ENCODE results near the gene INSC. TPM values are rescaled to one million over a fixed set of nuclear protein-coding genes. Genes with fewer than 3 reads are reported as not detected.

The INSC gene
- total RNA-seq, 2 donors from 2014 or later, result 0.22 TPM; not detected in 1

GRCh38 chr11:15118431-15118830 is 3.7 kb downstream of the INSC start:
- no peak overlapping the region for H3K27ac Mint-ChIP-seq
- H3K4me3 Mint-ChIP-seq, result no peak overlapping the region
- peaks cover 5% of the 10 kb centered on the region for H3K4me1 Mint-ChIP-seq
- no peaks in the 10 kb centered on the region for H3K9me3 ChIP-seq (ENCODE audit: control insufficient read depth, low read length, poor library complexity, severe bottlenecking)
- ATAC-seq, result no peak
- DNase-seq, result no peak
- H3K27me3 Mint-ChIP-seq, result peaks cover 45% of the 10 kb centered on the region
- peaks cover 15% of the 10 kb centered on the region for H3K36me3 Mint-ChIP-seq (ENCODE audit: low read depth)

GRCh38 chr11:15119352-15119751 is 4.6 kb downstream of the INSC start:
- DNase-seq (no peak), ATAC-seq (no peak)
- Mint-ChIP-seq H3K36me3 (ENCODE audit: low read depth) (peaks cover 15% of the 10 kb centered on the region), H3K4me3 (no peak overlapping the region), H3K4me1 (no peaks in the 10 kb centered on the region), H3K27me3 (peaks cover 46% of the 10 kb centered on the region), H3K27ac (no peak overlapping the region)
- H3K9me3 ChIP-seq (ENCODE audit: control insufficient read depth, low read length, poor library complexity, severe bottlenecking), result no peaks in the 10 kb centered on the region

DNA sequence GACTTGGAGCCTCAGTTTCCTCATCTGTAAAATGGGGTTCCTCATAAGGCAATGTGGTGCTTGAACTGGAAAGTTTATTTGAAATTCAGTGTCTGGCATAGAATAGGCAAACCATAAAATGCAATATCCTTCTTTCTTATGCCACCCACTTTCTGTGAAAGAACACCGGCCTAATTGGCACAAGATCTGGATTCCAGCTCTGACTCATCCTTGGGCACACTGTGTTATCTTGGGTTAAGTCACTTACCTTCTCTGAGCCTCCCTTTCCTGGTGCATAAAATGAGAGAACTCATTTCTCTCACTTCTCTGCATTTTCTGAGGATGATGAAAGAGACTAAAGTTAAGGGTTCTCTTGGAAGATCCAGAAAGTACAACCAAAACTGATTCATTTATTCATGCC is 5.1 kb downstream of the INSC start:
- Mint-ChIP-seq H3K27me3 (peaks cover 51% of the 10 kb centered on the region), H3K4me3 (no peak overlapping the region), H3K4me1 (no peaks in the 10 kb centered on the region), H3K27ac (no peak overlapping the region), H3K36me3 (ENCODE audit: low read depth) (peaks cover 14% of the 10 kb centered on the region)
- ATAC-seq (no peak), DNase-seq (no peak)
- H3K9me3 ChIP-seq (ENCODE audit: control insufficient read depth, low read length, poor library complexity, severe bottlenecking), result no peaks in the 10 kb centered on the region

- no peaks in the 10 kb centered on the region for H3K9me3 ChIP-seq (ENCODE audit: control insufficient read depth, low read length, poor library complexity, severe bottlenecking)
- H3K27ac Mint-ChIP-seq, result no peak overlapping the region
- peaks cover 11% of the 10 kb centered on the region for H3K36me3 Mint-ChIP-seq (ENCODE audit: low read depth)
- DNase-seq (no peak), ATAC-seq (no peak)
- no peak overlapping the region for H3K4me3 Mint-ChIP-seq
- peaks cover 56% of the 10 kb centered on the region for H3K27me3 Mint-ChIP-seq
- H3K4me1 Mint-ChIP-seq, result no peaks in the 10 kb centered on the region
Measured at GRCh38 chr11:15123849-15124248, 9.1 kb downstream of the INSC start.

- H3K27ac Mint-ChIP-seq, result no peak overlapping the region
- peaks cover 56% of the 10 kb centered on the region for H3K27me3 Mint-ChIP-seq
Measured at GRCh38 chr11:15124528-15124927, 9.8 kb downstream of the INSC start.

DNA sequence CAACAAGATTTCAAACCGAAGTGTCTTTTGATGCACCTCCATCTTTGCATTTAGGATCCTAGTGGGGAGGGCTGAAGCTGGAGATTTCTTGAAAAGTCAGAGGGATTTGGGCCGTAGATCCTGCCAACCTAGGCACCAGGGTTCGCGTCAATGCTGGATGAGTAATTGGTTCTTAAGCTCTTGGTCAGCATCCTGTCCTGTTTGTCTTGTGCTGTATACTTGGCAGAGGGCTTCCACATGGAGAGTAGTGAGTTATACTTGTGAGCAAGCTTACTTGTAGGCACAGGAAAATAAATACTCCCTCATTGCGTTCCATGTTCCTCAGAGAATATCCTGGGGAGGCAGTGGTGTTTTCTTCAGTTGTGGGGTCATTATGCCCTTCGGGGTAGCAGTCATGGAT is 12.6 kb downstream of the INSC start:
- Mint-ChIP-seq H3K27ac (no peak overlapping the region), H3K4me1 (no peaks in the 10 kb centered on the region), H3K27me3 (peaks cover 47% of the 10 kb centered on the region), H3K36me3 (ENCODE audit: low read depth) (peaks cover 11% of the 10 kb centered on the region), H3K4me3 (no peak overlapping the region)
- ATAC-seq (no peak), DNase-seq (no peak)
- H3K9me3 ChIP-seq (ENCODE audit: control insufficient read depth, low read length, poor library complexity, severe bottlenecking), result no peaks in the 10 kb centered on the region

More at GRCh38 chr11:15124528-15124927, 9.8 kb downstream of the INSC start:
- no peak for DNase-seq
- peaks cover 11% of the 10 kb centered on the region for H3K36me3 Mint-ChIP-seq (ENCODE audit: low read depth)
- ATAC-seq, result no peak
- H3K9me3 ChIP-seq (ENCODE audit: control insufficient read depth, low read length, poor library complexity, severe bottlenecking), result no peaks in the 10 kb centered on the region
- H3K4me3 Mint-ChIP-seq, result no peak overlapping the region
- H3K4me1 Mint-ChIP-seq, result no peaks in the 10 kb centered on the region

DNA sequence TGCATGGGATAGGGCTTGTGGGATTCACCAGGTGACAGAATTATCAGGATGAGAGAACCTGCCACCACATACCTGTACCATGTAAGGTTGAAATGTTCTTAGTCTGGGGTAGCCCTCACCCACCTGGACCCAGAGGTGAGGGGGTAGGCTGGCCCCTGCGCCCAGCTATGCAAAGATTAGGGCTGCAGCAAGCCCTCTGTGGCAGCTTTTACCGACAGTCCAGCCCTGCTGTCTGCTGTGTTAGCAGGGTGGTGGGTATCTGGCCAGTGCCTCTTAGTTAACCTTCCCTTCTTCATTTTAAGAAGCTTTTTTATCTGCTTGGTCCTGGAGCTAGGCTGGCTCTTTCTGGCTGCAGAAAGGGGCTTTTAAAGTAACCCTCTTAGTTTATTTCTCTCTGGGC is 13.9 kb downstream of the INSC start:
- H3K9me3 ChIP-seq (ENCODE audit: control insufficient read depth, low read length, poor library complexity, severe bottlenecking), result no peaks in the 10 kb centered on the region
- peaks cover 35% of the 10 kb centered on the region for H3K27me3 Mint-ChIP-seq
- DNase-seq (no peak), ATAC-seq (no peak)
- H3K27ac Mint-ChIP-seq, result no peak overlapping the region
- H3K36me3 Mint-ChIP-seq (ENCODE audit: low read depth), result peaks cover 6% of the 10 kb centered on the region
- H3K4me3 Mint-ChIP-seq, result no peak overlapping the region
- no peaks in the 10 kb centered on the region for H3K4me1 Mint-ChIP-seq

DNA sequence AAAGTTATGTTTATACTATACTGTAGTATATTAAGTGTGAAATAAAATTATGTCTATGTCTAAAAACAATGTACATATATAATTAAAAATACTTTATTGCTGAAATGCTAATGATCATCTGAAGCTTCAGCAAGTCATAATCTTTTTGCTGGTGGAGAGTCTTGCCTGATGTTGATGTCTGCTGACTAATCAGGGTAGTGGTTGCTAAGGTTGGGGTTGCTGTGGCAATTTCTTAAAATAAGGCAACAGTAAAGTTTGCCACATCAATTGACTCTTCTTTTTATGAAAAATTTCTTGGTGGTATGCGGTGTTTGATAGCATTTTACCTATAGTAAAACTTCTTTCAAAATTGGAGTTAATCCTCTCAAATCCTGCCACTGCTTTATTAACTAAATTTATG is 21.4 kb downstream of the INSC start:
- no peaks in the 10 kb centered on the region for H3K4me1 Mint-ChIP-seq
- no peak overlapping the region for H3K4me3 Mint-ChIP-seq
- no peaks in the 10 kb centered on the region for H3K36me3 Mint-ChIP-seq (ENCODE audit: low read depth)
- no peaks in the 10 kb centered on the region for H3K9me3 ChIP-seq (ENCODE audit: control insufficient read depth, low read length, poor library complexity, severe bottlenecking)
- peaks cover 4% of the 10 kb centered on the region for H3K27me3 Mint-ChIP-seq
- ATAC-seq (no peak), DNase-seq (no peak)
- H3K27ac Mint-ChIP-seq, result no peak overlapping the region

GRCh38 chr11:15139096-15139770 is 24.5 kb downstream of the INSC start:
- H3K4me3 Mint-ChIP-seq, result no peak overlapping the region
- H3K27ac Mint-ChIP-seq, result no peak overlapping the region
- ATAC-seq (no peak), DNase-seq (no peak)
- no peaks in the 10 kb centered on the region for H3K9me3 ChIP-seq (ENCODE audit: control insufficient read depth, low read length, poor library complexity, severe bottlenecking)
- no peaks in the 10 kb centered on the region for H3K36me3 Mint-ChIP-seq (ENCODE audit: low read depth)
- no peaks in the 10 kb centered on the region for H3K4me1 Mint-ChIP-seq
- peaks cover 4% of the 10 kb centered on the region for H3K27me3 Mint-ChIP-seq

- H3K27me3 Mint-ChIP-seq, result peaks cover 4% of the 10 kb centered on the region
Measured at GRCh38 chr11:15139958-15140659, 25.4 kb downstream of the INSC start.

GRCh38 chr11:15141381-15141780 is 26.7 kb downstream of the INSC start:
- no peak overlapping the region for H3K27ac Mint-ChIP-seq
- H3K4me3 Mint-ChIP-seq, result no peak overlapping the region
- no peak for DNase-seq
- H3K27me3 Mint-ChIP-seq, result peaks cover 4% of the 10 kb centered on the region
- no peaks in the 10 kb centered on the region for H3K4me1 Mint-ChIP-seq
- no peaks in the 10 kb centered on the region for H3K9me3 ChIP-seq (ENCODE audit: control insufficient read depth, low read length, poor library complexity, severe bottlenecking)
- no peaks in the 10 kb centered on the region for H3K36me3 Mint-ChIP-seq (ENCODE audit: low read depth)
- ATAC-seq, result no peak

More at GRCh38 chr11:15139958-15140659, 25.4 kb downstream of the INSC start:
- no peaks in the 10 kb centered on the region for H3K9me3 ChIP-seq (ENCODE audit: control insufficient read depth, low read length, poor library complexity, severe bottlenecking)
- H3K27ac Mint-ChIP-seq, result no peak overlapping the region
- no peaks in the 10 kb centered on the region for H3K4me1 Mint-ChIP-seq
- no peak overlapping the region for H3K4me3 Mint-ChIP-seq
- ATAC-seq (no peak), DNase-seq (no peak)
- no peaks in the 10 kb centered on the region for H3K36me3 Mint-ChIP-seq (ENCODE audit: low read depth)

DNA sequence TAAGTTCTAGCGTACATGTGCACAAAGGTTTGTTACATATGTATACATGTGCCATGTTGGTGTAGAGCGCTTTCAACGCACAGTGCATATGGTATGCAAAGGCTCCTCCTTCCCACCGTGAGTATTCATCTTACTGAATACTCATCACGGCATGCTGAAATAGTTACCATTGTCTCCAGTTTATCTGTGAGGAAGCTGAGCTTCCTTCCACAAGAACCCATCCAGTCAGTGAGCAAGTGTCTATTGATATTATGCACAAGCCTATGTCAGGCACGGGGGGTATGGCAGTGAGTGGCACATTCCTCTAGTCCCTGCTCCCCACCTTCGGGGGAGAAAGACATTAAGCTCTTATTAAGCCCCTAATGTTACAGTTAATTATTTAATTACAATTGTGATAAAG is 28.1 kb downstream of the INSC start:
- DNase-seq (no peak), ATAC-seq (no peak)
- H3K4me1 Mint-ChIP-seq, result no peaks in the 10 kb centered on the region
- H3K36me3 Mint-ChIP-seq (ENCODE audit: low read depth), result no peaks in the 10 kb centered on the region
- H3K4me3 Mint-ChIP-seq, result no peak overlapping the region
- no peaks in the 10 kb centered on the region for H3K9me3 ChIP-seq (ENCODE audit: control insufficient read depth, low read length, poor library complexity, severe bottlenecking)
- H3K27ac Mint-ChIP-seq, result no peak overlapping the region
- H3K27me3 Mint-ChIP-seq, result peaks cover 13% of the 10 kb centered on the region

DNA sequence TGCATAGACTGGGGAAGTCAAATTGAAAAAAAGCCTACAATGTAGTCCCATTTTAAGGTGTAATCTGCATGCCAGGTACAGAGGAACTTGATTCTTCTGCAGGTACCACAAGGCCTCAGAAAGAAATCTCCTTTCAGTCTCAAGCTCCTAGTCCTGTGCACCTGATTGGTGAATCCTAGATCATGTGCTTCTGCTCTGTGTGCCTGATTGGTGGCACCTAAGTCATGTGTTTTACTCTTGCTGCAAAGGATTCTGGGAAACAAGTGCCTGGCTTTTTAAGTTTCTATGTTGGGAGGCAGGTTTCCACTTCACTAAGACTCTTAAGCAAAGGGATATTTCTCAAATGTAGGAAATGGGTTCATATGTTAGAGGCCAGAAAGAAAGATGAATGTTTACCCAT is 29.1 kb downstream of the INSC start:
- H3K27ac Mint-ChIP-seq, result no peak overlapping the region
- H3K27me3 Mint-ChIP-seq, result peaks cover 19% of the 10 kb centered on the region
- H3K4me3 Mint-ChIP-seq, result no peak overlapping the region
- no peak for DNase-seq
- no peaks in the 10 kb centered on the region for H3K36me3 Mint-ChIP-seq (ENCODE audit: low read depth)
- H3K9me3 ChIP-seq (ENCODE audit: control insufficient read depth, low read length, poor library complexity, severe bottlenecking), result no peaks in the 10 kb centered on the region
- ATAC-seq, result no peak
- no peaks in the 10 kb centered on the region for H3K4me1 Mint-ChIP-seq

- Mint-ChIP-seq H3K4me1 (no peaks in the 10 kb centered on the region), H3K4me3 (no peak overlapping the region), H3K27me3 (peaks cover 19% of the 10 kb centered on the region), H3K36me3 (ENCODE audit: low read depth) (no peaks in the 10 kb centered on the region), H3K27ac (no peak overlapping the region)
- DNase-seq (no peak), ATAC-seq (no peak)
- no peaks in the 10 kb centered on the region for H3K9me3 ChIP-seq (ENCODE audit: control insufficient read depth, low read length, poor library complexity, severe bottlenecking)
Measured at GRCh38 chr11:15144347-15144746, 29.6 kb downstream of the INSC start.
